Measurements from ENCODE around the gene COMMD3.
A peak's percentile ranks its signal among the peaks of the same experiment; 100 is the strongest.

Gene COMMD3

GRCh38 chr10:22320591-22321155 is 4.5 kb downstream of the COMMD3 start, which contains the start of gene BMI1:
TSS of gene BMI1 (plus strand) at chr10:22321099. CDS start at chr10:22326450, 5,351 bp downstream.
- peak; percentile 41 for DNase-seq

- no peak for DNase-seq
Measured at GRCh38 chr10:22321156-22321923, 5.2 kb downstream of the COMMD3 start.

DNA sequence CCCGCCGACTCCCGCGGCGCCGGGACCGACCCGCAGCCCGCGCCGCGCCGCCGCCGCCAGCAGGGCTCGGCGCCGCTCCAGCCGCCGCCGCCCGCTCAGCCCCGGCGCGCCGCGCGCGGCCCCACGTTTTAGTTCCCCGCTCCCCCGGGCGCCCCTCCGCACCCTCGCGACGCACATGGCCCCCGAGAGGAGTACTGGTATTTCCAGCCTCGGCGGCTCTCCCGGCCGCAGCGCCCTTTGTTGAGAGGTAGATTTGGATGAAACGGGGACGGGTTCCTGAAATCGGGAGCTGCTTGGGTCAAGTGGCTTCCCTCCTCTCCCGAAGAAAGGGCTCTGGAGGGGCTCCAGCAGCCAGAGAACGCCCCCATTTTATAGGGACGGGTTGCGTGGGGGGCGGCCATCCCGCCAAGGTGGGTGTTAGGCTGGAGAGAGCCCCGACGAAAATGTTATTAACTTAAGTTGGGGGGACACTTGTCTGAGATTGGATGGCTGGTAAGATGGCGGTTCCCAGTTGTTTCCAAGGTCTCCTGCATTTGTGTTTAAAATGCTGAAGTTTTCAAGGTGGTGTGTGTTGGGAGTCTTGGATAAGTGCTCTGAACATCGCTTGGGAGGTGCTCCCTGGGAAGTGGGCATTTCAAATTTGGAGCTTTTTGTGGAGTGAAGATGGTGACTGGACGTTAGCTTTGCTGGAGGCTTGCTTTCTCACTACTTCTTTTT is 5.9 kb downstream of the COMMD3 start:
- no peak for DNase-seq

- DNase-seq: no peak
Measured at GRCh38 chr10:22322641-22323160, 6.5 kb downstream of the COMMD3 start.

- no peak for DNase-seq
Measured at GRCh38 chr10:22323538-22324305, 7.5 kb downstream of the COMMD3 start.

GRCh38 chr10:22324413-22324812 is 8.2 kb downstream of the COMMD3 start:
- DNase-seq: no peak

GRCh38 chr10:22324893-22325271 is 8.7 kb downstream of the COMMD3 start:
- DNase-seq: no peak

GRCh38 chr10:22325272-22326144 is 9.3 kb downstream of the COMMD3 start:
- DNase-seq: peak; percentile 15

DNA sequence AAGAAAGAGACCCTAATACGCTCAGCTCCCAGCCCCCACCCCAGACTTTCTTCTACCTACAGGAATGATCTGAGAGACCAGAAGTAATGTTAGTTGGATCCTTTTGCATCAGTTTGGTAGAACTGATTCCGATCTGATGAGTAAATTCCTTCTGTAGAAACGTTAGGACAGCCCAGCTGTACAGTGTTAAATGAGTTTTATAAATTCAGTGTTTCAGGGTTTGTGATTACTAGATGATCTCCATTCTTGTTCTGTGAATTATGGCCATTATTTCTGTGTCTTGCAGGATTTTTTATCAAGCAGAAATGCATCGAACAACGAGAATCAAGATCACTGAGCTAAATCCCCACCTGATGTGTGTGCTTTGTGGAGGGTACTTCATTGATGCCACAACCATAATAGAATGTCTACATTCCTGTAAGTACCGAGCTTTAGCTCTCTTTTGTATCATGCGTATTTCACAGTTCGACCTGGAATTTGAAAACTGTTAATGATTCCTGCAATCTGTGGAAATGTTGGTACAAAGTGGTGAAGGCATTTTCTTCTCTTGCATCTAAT is 10.0 kb downstream of the COMMD3 start:
- no peak for DNase-seq

- no peak for DNase-seq
Measured at GRCh38 chr10:22329150-22329549, 13.0 kb downstream of the COMMD3 start.

- DNase-seq: no peak
Measured at GRCh38 chr10:22332116-22332692, 16.0 kb downstream of the COMMD3 start.

- no peak for DNase-seq
Measured at GRCh38 chr10:22333167-22333974, 17.2 kb downstream of the COMMD3 start.

- no peak for DNase-seq
Measured at GRCh38 chr10:22333975-22334282, 17.7 kb downstream of the COMMD3 start.

- no peak for DNase-seq
Measured at GRCh38 chr10:22334414-22335172, 18.4 kb downstream of the COMMD3 start.

DNA sequence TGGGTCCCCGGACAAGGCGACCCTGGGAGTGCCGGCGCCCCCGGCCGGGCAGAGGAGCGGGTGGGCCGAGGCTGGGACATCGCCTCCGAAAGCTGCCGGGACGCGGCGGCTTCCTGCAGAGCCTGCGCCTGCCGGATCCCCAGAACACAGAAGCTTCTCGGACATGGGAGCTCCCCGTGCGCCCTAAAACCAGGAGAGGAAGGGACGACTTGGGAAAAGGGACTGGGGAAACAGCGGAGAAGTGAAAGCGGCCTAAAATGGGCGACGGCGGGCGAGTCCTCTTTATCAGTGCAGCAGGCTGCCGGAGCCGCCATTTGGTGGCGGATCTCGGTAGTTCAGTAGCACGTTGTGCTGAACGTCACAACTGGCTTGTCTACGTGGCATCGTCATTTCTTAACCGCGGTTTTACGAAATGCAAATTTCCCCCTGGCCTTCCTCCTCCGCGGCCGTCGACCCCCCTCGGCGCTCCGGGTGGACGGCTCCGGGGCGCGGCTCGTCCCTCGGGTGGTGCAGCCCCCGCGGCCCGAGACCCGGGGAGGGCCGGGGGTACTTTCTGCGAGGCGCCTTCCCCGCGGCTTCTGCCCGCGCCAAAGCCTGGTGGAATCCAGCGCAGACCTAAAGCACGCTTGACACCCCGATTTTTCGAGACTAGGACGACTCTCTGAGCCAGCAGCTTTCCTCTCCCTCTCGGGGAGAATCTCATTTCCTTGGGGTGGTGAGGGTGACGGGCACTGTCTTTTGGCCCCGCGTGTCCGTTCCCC is 19.2 kb downstream of the COMMD3 start:
- DNase-seq: no peak

GRCh38 chr10:22338185-22338900 is 22.2 kb downstream of the COMMD3 start:
- DNase-seq: no peak

DNA sequence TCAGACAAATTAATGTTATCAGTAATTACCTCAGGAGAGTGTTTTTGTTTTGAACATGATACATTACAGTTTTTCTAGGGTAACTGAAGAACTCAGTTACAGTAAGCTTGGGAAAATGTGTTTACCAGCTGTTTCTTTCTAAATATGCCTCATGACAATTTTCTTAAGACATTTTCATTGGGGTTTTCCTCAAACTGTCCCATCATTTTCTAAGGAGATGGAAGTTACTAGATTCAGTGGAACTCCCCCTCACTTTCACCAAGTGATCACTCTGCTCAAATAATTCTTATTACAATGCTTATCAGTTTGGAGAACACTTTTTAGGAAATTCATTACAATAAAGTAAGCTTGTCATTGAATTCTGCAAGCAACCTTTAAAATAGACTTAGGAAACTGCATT is 22.7 kb downstream of the COMMD3 start:
- DNase-seq: no peak

- peak; percentile 14 for DNase-seq
Measured at GRCh38 chr10:22339761-22340328, 23.7 kb downstream of the COMMD3 start.

Measured in DMS 273 treated with DMSO at 0.1 percent for 48 hours (cell line).